Endothelial cell of umbilical vein (primary cell): Measurements from ENCODE around the gene PSMD13. TPM values are rescaled to one million over a fixed set of nuclear protein-coding genes. Genes with fewer than 3 reads are reported as not detected.

Experiments
- BruUV-seq: library from RNA; stranded (reverse); fragments of 400-500 nt; replicated peaks from 2 replicates; lab custom pipeline; 2021; lab: Mats Ljungman, UMichigan
- CTCF ChIA-PET: fragments of 300-600, 350-600 bp; sonication (Branson Sonifier 250); formaldehyde crosslinking; loops from one replicate; lab custom pipeline; 2021; ENCODE audit warnings: antibody characterized with exemption, inconsistent platforms; lab: Charles Lee
- POLR2A ChIA-PET: fragments of 300-600, 350-600 bp; sonication (Branson Sonifier 250); formaldehyde crosslinking; loops from one replicate; lab custom pipeline; 2021; ENCODE audit warnings: antibody characterized with exemption, inconsistent platforms; lab: Charles Lee
- DNase-seq: peaks from one replicate; pipeline ENCODE4 v3.0.0-alpha.2; 2011; ENCODE audit warnings: low read depth, low spot score
- FAIRE-seq: peaks from 2 replicates; lab custom pipeline; 2011; peaks lifted over from hg19 to GRCh38; lab: Jason Lieb, UNC
- H2AFZ ChIP-seq: 2 replicates; pipeline ENCODE4 v1.6.0; 2012; ENCODE audit warnings: low read depth, low read length, control low read depth, inconsistent platforms
- H3K27ac ChIP-seq: 2 replicates; pipeline ENCODE4 v1.5.1; 2011; ENCODE audit warnings: low read depth, mild to moderate bottlenecking, control low read depth, low read length, moderate library complexity; ENCODE audit not compliant: insufficient read depth
- H3K27me3 ChIP-seq, 2 experiments: 2 replicates each; pipeline versions ENCODE4 v1.6.0 to v1.6.1; 2011; ENCODE audit warnings: low read length in 2 of 2, mixed read lengths in 1 of 2; ENCODE audit not compliant: control insufficient read depth in 2 of 2, insufficient read depth in 2 of 2
- H3K36me3 ChIP-seq, 2 experiments: 2 replicates in 1 of 2; 3 replicates in 1 of 2; pipeline ENCODE4 v1.5.1; 2011; ENCODE audit warnings: low read length in 2 of 2, mild to moderate bottlenecking in 1 of 2, moderate library complexity in 1 of 2; ENCODE audit not compliant: control insufficient read depth in 2 of 2, insufficient read depth in 2 of 2; ENCODE audit errors: extremely low read depth in 1 of 2
- H3K4me1 ChIP-seq: 3 replicates; pipeline ENCODE4 v1.5.1; 2011; ENCODE audit warnings: mild to moderate bottlenecking, low read length; ENCODE audit not compliant: control insufficient read depth, insufficient read depth; ENCODE audit errors: extremely low read depth
- H3K4me2 ChIP-seq: 2 replicates; pipeline ENCODE4 v1.6.1; 2011; ENCODE audit warnings: low read length, control low read depth, mixed read lengths; ENCODE audit not compliant: insufficient read depth
- H3K4me3 ChIP-seq, 3 experiments: fragments of 200-600 bp in 1 of 3; sonication (generic), shearing (Covaris generic) in 1 of 3; replicated peaks in 1 of 3; 2 replicates each; pipeline ENCODE4 v1.5.1; 2011 to 2016; ENCODE audit warnings: control low read depth in 3 of 3, low read length in 3 of 3, mild to moderate bottlenecking in 2 of 3, inconsistent platforms in 1 of 3, low read depth in 1 of 3, moderate library complexity in 1 of 3; ENCODE audit not compliant: insufficient read depth in 1 of 3
- H3K79me2 ChIP-seq: 2 replicates; pipeline ENCODE4 v1.6.0; 2012; ENCODE audit warnings: low read length, inconsistent platforms; ENCODE audit not compliant: control insufficient read depth, insufficient read depth
- H3K9ac ChIP-seq: replicated peaks from 2 replicates; pipeline ENCODE3; 2011; ENCODE audit warnings: low read length, control low read depth; ENCODE audit not compliant: insufficient read depth; ENCODE audit errors: extremely low read depth
- H3K9me1 ChIP-seq: replicated peaks from 3 replicates; pipeline ENCODE4 v1.6.0; 2011; ENCODE audit warnings: mild to moderate bottlenecking, low read length; ENCODE audit not compliant: control insufficient read depth, insufficient read depth; ENCODE audit errors: extremely low read depth
- H3K9me3 ChIP-seq: replicated peaks from 2 replicates; pipeline ENCODE4 v1.5.1; 2012; ENCODE audit warnings: low read length, inconsistent platforms; ENCODE audit not compliant: control insufficient read depth, insufficient read depth
- H4K20me1 ChIP-seq: replicated peaks from 2 replicates; pipeline ENCODE3; 2011; ENCODE audit warnings: mild to moderate bottlenecking, low read length; ENCODE audit not compliant: control insufficient read depth, insufficient read depth; ENCODE audit errors: extremely low read depth
- CTCF ChIP-seq, 2 donors: IDR thresholded peaks; 1 replicate in 1 of 2; 2 replicates in 1 of 2; pipeline ENCODE4 v1.5.1; 2011; ENCODE audit warnings: low read length in 2 of 2, mild to moderate bottlenecking in 2 of 2, moderate library complexity in 2 of 2, control low read depth in 1 of 2, inconsistent platforms in 1 of 2, low read depth in 1 of 2; ENCODE audit not compliant: insufficient read depth in 1 of 2; ENCODE audit errors: extremely low read depth in 1 of 2
- EZH2 ChIP-seq: IDR thresholded peaks from 2 replicates; pipeline ENCODE4 v1.6.1; 2012; ENCODE audit warnings: borderline replicate concordance, low read depth, mild to moderate bottlenecking, moderate library complexity, low read length, inconsistent platforms; ENCODE audit not compliant: severe bottlenecking
- FOS ChIP-seq: IDR thresholded peaks from 2 replicates; pipeline ENCODE4 v1.6.1; 2011; ENCODE audit warnings: mild to moderate bottlenecking, low read length, moderate library complexity, borderline replicate concordance; ENCODE audit not compliant: insufficient read depth
- GATA2 ChIP-seq: IDR thresholded peaks from 2 replicates; pipeline ENCODE4 v1.7.0; 2011; ENCODE audit warnings: low read depth, mild to moderate bottlenecking, moderate library complexity, mixed read lengths, low read length; ENCODE audit not compliant: insufficient read length, insufficient read depth
- JUN ChIP-seq: IDR thresholded peaks from 2 replicates; pipeline ENCODE4 v1.6.1; 2011; ENCODE audit warnings: borderline replicate concordance, low read depth; ENCODE audit not compliant: insufficient read length, insufficient read depth
- MYC ChIP-seq: IDR thresholded peaks from one replicate; pipeline ENCODE4 v1.6.1; 2011; ENCODE audit warnings: mild to moderate bottlenecking, low read depth, low read length
- POLR2A ChIP-seq: IDR thresholded peaks from 2 replicates; pipeline ENCODE4 v1.6.1; 2012; ENCODE audit warnings: low read depth, mild to moderate bottlenecking, control low read depth, low read length
- POLR2AphosphoS5 ChIP-seq: IDR thresholded peaks from 2 replicates; pipeline ENCODE4 v1.6.1; 2012; ENCODE audit warnings: low read depth, mild to moderate bottlenecking, control low read depth, low read length, moderate library complexity; ENCODE audit not compliant: insufficient read depth
- dilution Hi-C: fragments of 300-500 bp; cut with MboI; formaldehyde crosslinking; loops from one replicate; pipeline ENCODE4 v1.15.0; 2019; ENCODE audit warnings: low sequenced_read_pairs; ENCODE audit not compliant: extremely low pct_ligation_motif_present
- intact Hi-C: fragments of 100-400 bp; cut with micrococcal nuclease; formaldehyde crosslinking; loops from one replicate; pipeline ENCODE4 v1.10.0; 2022
- polyA plus RNA-seq, 4 experiments: library from polyadenylated mRNA; depleted of rRNA in 3 of 4; stranded (reverse) in 3 of 4; unstranded in 1 of 4; fragments of >200 nt; gene quantifications; 2 replicates each; pipeline versions ENCODE4 v1.2.1 to v1.2.3, GENCODE V29; 2011 to 2012; ENCODE audit warnings: missing spikeins in 1 of 4
- total RNA-seq: library from RNA; stranded (reverse); gene quantifications from 2 replicates; pipeline ENCODE4 v1.2.3, GENCODE V29; 2021
- TF ChIP-seq, protein P1 (sequence below): IDR thresholded peaks from 2 replicates; pipeline ENCODE4 v1.6.1; 2011; ENCODE audit not compliant: insufficient read depth, insufficient read length

Gene PSMD13
- total and polyA plus RNA-seq, 2 donors (not counting 3 experiments of a cell fraction or from before 2014, with no cell fraction given) = 168 to 214 TPM

GRCh38 chr11:290621-291231 lies 54.0 kb downstream of the PSMD13 start:
- DNase-seq (no peak), FAIRE-seq (no peak)
- H3K36me3 ChIP-seq = peaks cover 0 to 8% of the 10 kb centered on the region in 2 experiments
- H3K9me3 ChIP-seq = no peaks in the 10 kb centered on the region
- no peaks in the 10 kb centered on the region for H4K20me1 ChIP-seq
- H3K79me2 ChIP-seq = no peaks in the 10 kb centered on the region
- no TSS peak for BruUV-seq
- CTCF ChIA-PET = interaction anchor here (1.0 to 2.2 kb wide), 2 partner anchors 15 to 40 kb away, joined by 5 to 11 read pairs; no protein-coding TSS in a partner anchor
- intact Hi-C loops = no loop called here
- no peak overlapping the region for H3K4me2 ChIP-seq
- peaks cover 8% of the 10 kb centered on the region in 2 experiments for H3K27me3 ChIP-seq
- dilution Hi-C loops = no loop called here
- POLR2A ChIA-PET = no interaction called here
- H3K9me1 ChIP-seq = no peaks in the 10 kb centered on the region
- H3K4me3 ChIP-seq = no peak overlapping the region
- H3K4me1 ChIP-seq = peaks cover 3% of the 10 kb centered on the region
- no peak overlapping the region for H3K9ac ChIP-seq
- H3K27ac ChIP-seq = no peak overlapping the region
- TF ChIP-seq CTCF (IDR thresholded peaks at IDR 0.05; ENCODE audit: extremely low read depth in 1 of 2, insufficient read depth in 1 of 2, low read depth in 1 of 2, low read length in 2 of 2) (no peak), JUN (no peak), POLR2A (no peak), GATA2 (no peak), MYC (no peak), FOS (no peak), EZH2 (no peak), POLR2AphosphoS5 (no peak)
- TF ChIP-seq, protein P1, sequence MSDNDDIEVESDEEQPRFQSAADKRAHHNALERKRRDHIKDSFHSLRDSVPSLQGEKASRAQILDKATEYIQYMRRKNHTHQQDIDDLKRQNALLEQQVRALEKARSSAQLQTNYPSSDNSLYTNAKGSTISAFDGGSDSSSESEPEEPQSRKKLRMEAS = no peak
- no peak overlapping the region for H2AFZ ChIP-seq
